Measurements from ENCODE around the gene TCF7L1.
A peak's percentile ranks its signal among the peaks of the same experiment; 100 is the strongest.

- peak; percentile 79 for TF ChIP-seq CTCF (IDR thresholded peaks at IDR 0.05; ENCODE audit: insufficient read depth, low read length)
- TF ChIP-seq POLR2AphosphoS5 (IDR thresholded peaks at IDR 0.05; ENCODE audit: low read depth) = no peak
These were observed 133.2 kb downstream of the TCF7L1 start for GRCh38 chr2:85266146-85267041.

Data from HL-60 (cell line).